IPS-18a (cell line): Measurements from ENCODE around the gene OR1D5.

Source experiments
- H3K27ac ChIP-seq: one replicate; pipeline ENCODE4 v1.5.1; 2013; ENCODE audit warnings: low read length
- H3K27me3 ChIP-seq: one replicate; pipeline ENCODE4 v1.6.1; 2013; ENCODE audit warnings: mild to moderate bottlenecking, low read length; ENCODE audit not compliant: control insufficient read depth, insufficient read depth
- H3K36me3 ChIP-seq: one replicate; pipeline ENCODE4 v1.6.1; 2013; ENCODE audit warnings: low read depth, low read length; ENCODE audit not compliant: control insufficient read depth
- H3K4me1 ChIP-seq: one replicate; pipeline ENCODE4 v1.6.1; 2013; ENCODE audit warnings: low read depth, low read length; ENCODE audit not compliant: control insufficient read depth
- H3K4me3 ChIP-seq: one replicate; pipeline ENCODE4 v1.5.1; 2013; ENCODE audit warnings: low read length
- H3K9ac ChIP-seq: one replicate; pipeline ENCODE4 v1.6.1; 2013; ENCODE audit warnings: mild to moderate bottlenecking, low read length, moderate library complexity
- H3K9me3 ChIP-seq: one replicate; pipeline ENCODE4 v1.6.1; 2013; ENCODE audit warnings: low read depth, low read length; ENCODE audit not compliant: control insufficient read depth

Gene OR1D5

GRCh38 chr17:3030096-3030495 lies 33.3 kb downstream of the OR1D5 start:
- H3K4me3 ChIP-seq: no peak overlapping the region
- H3K9ac ChIP-seq: no peak overlapping the region

GRCh38 chr17:3029213-3029913 lies 34.0 kb downstream of the OR1D5 start:
- H3K27ac ChIP-seq: no peak overlapping the region

More at GRCh38 chr17:3030096-3030495, 33.3 kb downstream of the OR1D5 start:
- Histone ChIP-seq H3K36me3 (peaks cover 12% of the 10 kb centered on the region), H3K4me1 (no peaks in the 10 kb centered on the region), H3K9me3 (no peaks in the 10 kb centered on the region), H3K27ac (no peak overlapping the region), H3K27me3 (no peaks in the 10 kb centered on the region)

GRCh38 chr17:3027786-3028532 lies 35.4 kb downstream of the OR1D5 start:
- Histone ChIP-seq H3K4me3 (no peak overlapping the region), H3K27me3 (no peaks in the 10 kb centered on the region), H3K36me3 (peaks cover 12% of the 10 kb centered on the region), H3K27ac (no peak overlapping the region), H3K4me1 (no peaks in the 10 kb centered on the region), H3K9me3 (no peaks in the 10 kb centered on the region), H3K9ac (no peak overlapping the region)

More at GRCh38 chr17:3029213-3029913, 34.0 kb downstream of the OR1D5 start:
- Histone ChIP-seq H3K4me3 (no peak overlapping the region), H3K9ac (no peak overlapping the region), H3K27me3 (no peaks in the 10 kb centered on the region), H3K4me1 (no peaks in the 10 kb centered on the region), H3K36me3 (peaks cover 12% of the 10 kb centered on the region), H3K9me3 (no peaks in the 10 kb centered on the region)

GRCh38 chr17:3026856-3027751 lies 36.3 kb downstream of the OR1D5 start:
- Histone ChIP-seq H3K36me3 (peaks cover 12% of the 10 kb centered on the region), H3K9ac (no peak overlapping the region), H3K4me1 (no peaks in the 10 kb centered on the region), H3K27me3 (no peaks in the 10 kb centered on the region), H3K4me3 (no peak overlapping the region), H3K9me3 (no peaks in the 10 kb centered on the region), H3K27ac (no peak overlapping the region)

- Histone ChIP-seq H3K4me3 (no peak overlapping the region), H3K9ac (no peak overlapping the region), H3K27me3 (no peaks in the 10 kb centered on the region), H3K9me3 (peaks cover 3% of the 10 kb centered on the region), H3K4me1 (no peaks in the 10 kb centered on the region), H3K27ac (no peak overlapping the region), H3K36me3 (peaks cover 12% of the 10 kb centered on the region)
Measured at GRCh38 chr17:3026125-3026855, 37.1 kb downstream of the OR1D5 start.

- no peak overlapping the region for H3K27ac ChIP-seq
- no peak overlapping the region for H3K4me3 ChIP-seq
- H3K9me3 ChIP-seq: peaks cover 3% of the 10 kb centered on the region
- H3K4me1 ChIP-seq: no peaks in the 10 kb centered on the region
- no peak overlapping the region for H3K9ac ChIP-seq
- peaks cover 12% of the 10 kb centered on the region for H3K36me3 ChIP-seq
- no peaks in the 10 kb centered on the region for H3K27me3 ChIP-seq
Measured at GRCh38 chr17:3025421-3026124, 37.8 kb downstream of the OR1D5 start.

- H3K4me3 ChIP-seq: no peak overlapping the region
- peaks cover 8% of the 10 kb centered on the region for H3K36me3 ChIP-seq
Measured at GRCh38 chr17:3024346-3024745, 39.1 kb downstream of the OR1D5 start.

GRCh38 chr17:3022197-3022596 lies 41.2 kb downstream of the OR1D5 start:
- no peak overlapping the region for H3K27ac ChIP-seq
- no peak overlapping the region for H3K9ac ChIP-seq
- no peaks in the 10 kb centered on the region for H3K4me1 ChIP-seq
- H3K4me3 ChIP-seq: no peak overlapping the region
- peaks cover 3% of the 10 kb centered on the region for H3K9me3 ChIP-seq
- H3K36me3 ChIP-seq: peaks cover 3% of the 10 kb centered on the region
- H3K27me3 ChIP-seq: no peaks in the 10 kb centered on the region

More at GRCh38 chr17:3024346-3024745, 39.1 kb downstream of the OR1D5 start:
- no peaks in the 10 kb centered on the region for H3K4me1 ChIP-seq
- H3K27me3 ChIP-seq: no peaks in the 10 kb centered on the region
- no peak overlapping the region for H3K27ac ChIP-seq
- H3K9me3 ChIP-seq: peaks cover 3% of the 10 kb centered on the region
- H3K9ac ChIP-seq: no peak overlapping the region

GRCh38 chr17:3020381-3020780 lies 43.0 kb downstream of the OR1D5 start:
- Histone ChIP-seq H3K4me3 (no peak overlapping the region), H3K27ac (no peak overlapping the region), H3K9ac (no peak overlapping the region), H3K36me3 (no peaks in the 10 kb centered on the region), H3K4me1 (no peaks in the 10 kb centered on the region), H3K9me3 (peaks cover 3% of the 10 kb centered on the region), H3K27me3 (no peaks in the 10 kb centered on the region)

- Histone ChIP-seq H3K27me3 (no peaks in the 10 kb centered on the region), H3K9me3 (peaks cover 3% of the 10 kb centered on the region), H3K36me3 (no peaks in the 10 kb centered on the region), H3K4me1 (no peaks in the 10 kb centered on the region), H3K9ac (no peak overlapping the region), H3K27ac (no peak overlapping the region), H3K4me3 (no peak overlapping the region)
Measured at GRCh38 chr17:3019761-3020160, 43.6 kb downstream of the OR1D5 start.
